ENCODE measurements around the gene SLC12A1.

DNA sequence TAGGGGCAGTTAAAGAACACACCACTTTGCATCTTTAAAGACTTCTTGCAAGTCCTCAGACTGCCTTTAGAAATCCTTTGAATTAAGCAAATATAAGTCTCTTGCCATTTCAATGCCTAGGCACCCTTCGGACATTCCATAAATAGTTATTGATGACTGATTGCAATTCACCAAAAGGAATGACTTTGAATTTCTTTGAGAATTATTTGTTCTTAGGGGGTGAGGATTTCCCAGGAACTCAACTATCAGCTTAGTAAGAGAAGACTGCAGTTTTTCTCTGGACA lies 27.5 kb upstream of the SLC12A1 start:
- no peak for TF ChIP-seq CTCF (IDR thresholded peaks at IDR 0.05)
- no peak for TF ChIP-seq SMAD4 (CRISPR knock-in tag; IDR thresholded peaks at IDR 0.05)

All from WTC11 (cell line).